Stomach smooth muscle (tissue), 2 donors: ENCODE results near the gene HAGHL.
"Not testable (repeated sequence)": the region's sequence is repeated elsewhere in the genome, so short reads cannot be mapped to it uniquely, and the experiment has no call there.

Experiments
- H3K27ac ChIP-seq: one replicate; pipeline ENCODE4 v1.7.0; 2013; ENCODE audit warnings: mild to moderate bottlenecking, low read length, inconsistent platforms
- H3K27me3 ChIP-seq, 2 donors: one replicate each; pipeline ENCODE4 v1.7.0; 2013; ENCODE audit warnings: low read length in 2 of 2; ENCODE audit not compliant: insufficient read depth in 2 of 2, control insufficient read depth in 1 of 2
- H3K36me3 ChIP-seq, 2 donors: one replicate each; pipeline ENCODE4 v1.7.0; 2013; ENCODE audit warnings: low read length in 2 of 2; ENCODE audit not compliant: control insufficient read depth in 2 of 2, insufficient read depth in 2 of 2
- H3K4me1 ChIP-seq: one replicate; pipeline ENCODE4 v1.7.0; 2013; ENCODE audit warnings: low read length; ENCODE audit not compliant: control insufficient read depth, insufficient read depth
- H3K4me3 ChIP-seq, 2 donors: one replicate each; pipeline ENCODE4 v1.7.0; 2013; ENCODE audit warnings: low read length in 2 of 2
- H3K9ac ChIP-seq, 2 donors: one replicate each; pipeline ENCODE4 v1.7.0; 2013; ENCODE audit warnings: low read length in 2 of 2, mild to moderate bottlenecking in 1 of 2
- H3K9me3 ChIP-seq, 2 donors: one replicate each; pipeline ENCODE4 v1.7.0; 2013; ENCODE audit warnings: low read length in 2 of 2; ENCODE audit not compliant: control insufficient read depth in 2 of 2
- donor health status: healthy.
- donor health status: Pancreatic carcinoma.

Gene HAGHL

DNA sequence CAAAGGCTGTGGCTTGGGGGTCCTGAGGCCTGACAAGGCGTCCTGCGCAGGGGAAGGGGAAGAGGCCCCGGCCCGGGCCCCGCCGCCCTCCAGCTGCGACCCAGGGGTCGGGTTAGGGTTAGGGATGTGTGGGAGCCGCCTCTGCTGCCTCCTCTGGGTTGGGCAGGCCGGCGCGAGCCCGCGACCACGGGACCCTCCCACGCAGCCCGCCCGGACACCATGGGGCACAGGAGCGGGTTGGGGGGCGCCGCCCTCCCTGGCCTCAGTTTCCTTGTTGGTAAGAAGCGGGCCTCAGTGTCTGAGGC lies 13.5 kb downstream of the HAGHL start:
- Histone ChIP-seq H3K9ac (peak overlapping the region; percentile 69 to 89), H3K27ac (no peak overlapping the region), H3K27me3 (no peaks in the 10 kb centered on the region), H3K4me3 (peak overlapping the region; percentile 60 to 84), H3K9me3 (no peaks in the 10 kb centered on the region), H3K36me3 (peaks cover 14 to 22% of the 10 kb centered on the region in 2 donors), H3K4me1 (peaks cover 15% of the 10 kb centered on the region)

DNA sequence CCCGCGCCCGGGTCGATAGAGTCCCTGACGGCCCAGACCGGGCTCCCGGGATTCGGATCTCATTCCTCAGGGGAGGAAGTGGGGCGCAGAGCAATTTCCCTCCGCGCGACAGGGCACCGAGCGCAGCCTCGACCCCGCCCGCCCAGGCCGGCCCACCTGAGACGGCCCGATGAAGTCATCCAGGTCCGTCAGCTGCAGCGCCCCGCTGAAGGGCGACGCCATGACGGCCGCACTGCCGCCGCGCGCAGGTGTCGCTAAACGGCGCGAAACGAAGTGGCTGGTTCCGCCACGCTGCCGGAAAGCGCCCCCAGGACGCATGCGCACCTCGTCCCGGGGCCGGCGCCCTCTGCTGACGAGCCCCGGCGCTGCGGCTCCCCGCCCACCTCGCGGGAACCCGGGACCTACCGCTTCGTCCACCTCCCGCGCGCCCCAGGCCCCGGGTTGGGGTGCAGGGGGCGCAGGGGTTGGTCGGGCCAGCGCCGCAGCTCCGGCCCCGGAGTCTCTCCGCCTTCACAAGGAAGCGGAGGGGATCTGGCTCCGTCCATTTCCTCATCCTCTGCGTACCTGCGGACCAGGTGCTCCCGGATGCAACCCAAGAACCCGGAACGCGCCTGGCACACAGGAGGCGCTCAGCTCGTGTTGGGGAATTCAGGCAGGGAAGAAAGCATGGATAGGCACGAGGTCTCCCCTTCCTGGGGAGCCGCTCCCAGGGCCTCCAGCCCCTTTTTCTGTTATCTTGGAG lies 14.0 kb downstream of the HAGHL start, which contains the start of gene CIAO3:
CIAO3 (minus strand) TSS at position 234 of the 742 bp plus-strand sequence; CDS start at position 222, 12 bp downstream.
- no peaks in the 10 kb centered on the region for H3K27me3 ChIP-seq
- no peak within 1 kb of the TSS for H3K27ac ChIP-seq
- no peaks in the 10 kb centered on the region for H3K9me3 ChIP-seq
- peak within 1 kb of the TSS; percentile 60 to 84 for H3K4me3 ChIP-seq
- H3K4me1 ChIP-seq = peaks cover 15% of the 10 kb centered on the region
- H3K9ac ChIP-seq = peak within 1 kb of the TSS; percentile 69 to 89
- peaks cover 11 to 17% of the 10 kb centered on the region in 2 donors for H3K36me3 ChIP-seq

DNA sequence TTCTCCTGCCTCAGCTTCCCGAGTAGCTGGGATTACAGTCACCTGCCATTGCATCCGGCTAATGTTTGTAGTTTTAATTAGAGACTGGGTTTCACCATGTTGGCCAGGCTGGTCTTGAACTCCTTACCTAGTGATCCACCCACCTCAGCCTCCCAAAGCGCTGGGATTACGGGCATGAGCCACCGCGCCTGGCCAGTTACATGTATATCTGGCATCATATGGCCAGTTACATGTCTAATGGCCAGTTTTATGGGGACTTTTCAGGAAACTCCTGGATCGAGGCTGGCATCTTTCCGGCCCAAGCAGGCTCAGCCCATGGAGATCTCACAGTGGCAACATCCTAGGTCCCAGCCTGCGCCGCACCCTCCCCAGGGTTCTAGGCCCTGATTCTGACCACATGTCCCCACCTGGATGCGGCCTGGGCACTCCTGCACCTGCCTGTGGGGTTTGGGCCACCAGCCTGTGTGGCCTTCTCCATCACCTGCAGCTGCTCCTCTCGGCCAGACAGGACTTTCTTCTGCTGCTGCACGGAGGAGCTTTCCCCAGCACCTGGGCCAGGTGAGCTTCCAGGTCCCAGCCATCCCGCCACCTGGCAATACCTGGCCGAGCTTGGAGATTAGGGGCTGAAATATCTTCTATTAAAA lies 15.2 kb downstream of the HAGHL start:
- no peak overlapping the region for H3K27ac ChIP-seq
- no peaks in the 10 kb centered on the region for H3K9me3 ChIP-seq
- H3K36me3 ChIP-seq = peaks cover 5 to 8% of the 10 kb centered on the region in 2 donors
- H3K4me3 ChIP-seq = no peak overlapping the region
- no peaks in the 10 kb centered on the region for H3K27me3 ChIP-seq
- H3K4me1 ChIP-seq = peaks cover 15% of the 10 kb centered on the region
- H3K9ac ChIP-seq = no peak overlapping the region

DNA sequence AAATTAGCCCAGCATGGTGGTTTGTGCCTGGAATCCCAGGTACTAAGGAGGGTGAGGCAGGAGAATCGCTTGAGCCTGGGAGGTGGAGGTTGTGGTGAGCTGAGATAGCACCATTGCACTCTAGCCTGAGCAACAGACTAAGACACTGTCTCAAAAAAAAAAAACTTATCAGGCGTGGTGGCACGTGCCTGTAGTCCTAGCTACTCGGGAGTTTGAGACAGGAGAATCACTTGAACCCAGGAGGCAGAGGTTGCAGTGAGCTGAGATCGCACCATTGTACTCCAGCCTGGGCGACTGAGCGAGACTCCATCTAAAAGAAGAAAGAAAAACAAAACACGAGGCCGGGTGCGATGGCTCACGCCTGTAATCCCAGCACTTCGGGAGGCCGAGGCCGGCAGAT lies 16.0 kb downstream of the HAGHL start:
- not testable (repeated sequence) for H3K27me3 ChIP-seq, H3K9ac ChIP-seq, H3K4me3 ChIP-seq, H3K36me3 ChIP-seq, H3K9me3 ChIP-seq, H3K27ac ChIP-seq
- peaks cover 15% of the 10 kb centered on the region for H3K4me1 ChIP-seq

DNA sequence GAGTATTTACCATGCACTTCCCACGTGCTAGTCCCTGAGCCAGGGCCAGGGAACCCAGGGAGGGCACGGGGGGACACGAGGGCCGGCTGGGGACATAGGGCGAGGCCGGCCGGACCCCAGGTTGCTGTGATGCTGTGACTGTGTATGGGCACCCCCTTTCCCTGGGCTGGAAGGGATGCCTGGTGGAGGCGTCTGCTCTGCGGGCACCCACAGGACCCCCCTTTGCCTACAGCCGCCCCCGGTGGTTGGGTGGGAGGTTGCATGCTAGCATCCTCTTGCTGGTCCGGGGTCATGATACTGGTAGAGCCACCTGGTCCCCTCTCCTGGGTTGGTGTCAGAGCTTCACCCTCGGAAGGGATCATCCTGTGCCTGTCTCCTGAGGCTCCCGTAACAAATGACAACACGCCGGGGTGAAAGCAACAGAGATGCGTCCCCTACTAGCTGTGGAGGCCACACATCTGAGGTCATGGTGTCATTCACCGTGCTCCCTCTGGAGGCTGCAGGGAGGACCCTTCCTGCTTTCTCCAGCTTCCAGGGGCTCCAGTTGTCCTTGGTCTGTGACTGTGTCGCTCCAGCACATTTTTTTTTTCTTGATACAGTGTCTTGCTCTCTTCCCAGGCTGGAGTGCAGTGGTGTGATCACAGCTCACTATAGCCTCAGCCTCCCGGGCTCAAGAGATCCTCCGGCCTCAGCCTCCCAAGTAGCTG lies 17.0 kb downstream of the HAGHL start:
- Histone ChIP-seq H3K4me1 (peaks cover 15% of the 10 kb centered on the region), H3K9me3 (no peaks in the 10 kb centered on the region), H3K36me3 (no peaks in the 10 kb centered on the region), H3K27ac (no peak overlapping the region), H3K9ac (no peak overlapping the region), H3K27me3 (no peaks in the 10 kb centered on the region), H3K4me3 (no peak overlapping the region)

DNA sequence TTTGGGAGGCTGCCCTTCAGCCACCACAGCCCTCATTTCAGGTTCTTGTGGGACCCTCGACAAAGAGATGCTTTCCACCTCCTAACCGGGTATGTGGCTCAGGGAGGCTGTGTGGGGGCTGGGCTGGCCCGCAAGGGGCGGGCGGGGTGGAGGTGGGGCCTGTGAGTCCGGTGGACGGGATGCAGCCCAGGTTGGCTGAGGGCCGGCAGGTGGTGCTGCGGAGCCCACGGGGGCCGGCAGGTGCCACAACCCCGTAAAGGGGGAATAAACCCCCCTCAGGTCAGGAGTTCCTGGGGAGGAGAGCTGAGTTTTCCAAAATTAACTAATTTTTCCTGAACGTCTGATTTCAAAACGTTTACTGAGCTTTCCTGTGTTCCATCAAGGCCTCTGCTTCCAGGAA lies 18.8 kb downstream of the HAGHL start:
- Histone ChIP-seq H3K9me3 (no peaks in the 10 kb centered on the region), H3K27me3 (no peaks in the 10 kb centered on the region), H3K27ac (no peak overlapping the region), H3K9ac (no peak overlapping the region), H3K36me3 (no peaks in the 10 kb centered on the region), H3K4me3 (no peak overlapping the region), H3K4me1 (peaks cover 4% of the 10 kb centered on the region)

DNA sequence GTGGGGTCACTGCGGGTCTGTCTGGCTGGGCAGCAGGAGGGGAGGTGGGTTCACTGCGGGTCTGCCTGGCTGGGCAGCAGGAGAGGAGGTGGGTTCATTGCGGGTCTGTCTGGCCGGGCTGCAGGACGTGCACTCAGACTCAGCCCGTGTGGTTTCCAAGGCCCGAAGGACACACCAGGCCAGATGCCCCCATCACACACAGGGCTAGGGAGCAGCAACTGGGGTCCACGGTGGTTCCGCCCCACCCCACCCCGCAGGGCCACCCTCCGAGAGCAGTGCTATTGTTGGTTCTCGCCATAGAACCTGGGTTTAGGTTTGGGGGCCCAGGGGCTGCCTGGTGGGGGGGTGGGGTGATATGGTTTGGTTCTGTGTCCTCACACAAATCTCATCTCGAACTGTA lies 19.7 kb downstream of the HAGHL start:
- H3K27ac ChIP-seq = no peak overlapping the region
- H3K4me1 ChIP-seq = no peaks in the 10 kb centered on the region
- H3K36me3 ChIP-seq = no peaks in the 10 kb centered on the region
- no peaks in the 10 kb centered on the region for H3K27me3 ChIP-seq
- H3K9ac ChIP-seq = no peak overlapping the region
- no peaks in the 10 kb centered on the region for H3K9me3 ChIP-seq
- no peak overlapping the region for H3K4me3 ChIP-seq

DNA sequence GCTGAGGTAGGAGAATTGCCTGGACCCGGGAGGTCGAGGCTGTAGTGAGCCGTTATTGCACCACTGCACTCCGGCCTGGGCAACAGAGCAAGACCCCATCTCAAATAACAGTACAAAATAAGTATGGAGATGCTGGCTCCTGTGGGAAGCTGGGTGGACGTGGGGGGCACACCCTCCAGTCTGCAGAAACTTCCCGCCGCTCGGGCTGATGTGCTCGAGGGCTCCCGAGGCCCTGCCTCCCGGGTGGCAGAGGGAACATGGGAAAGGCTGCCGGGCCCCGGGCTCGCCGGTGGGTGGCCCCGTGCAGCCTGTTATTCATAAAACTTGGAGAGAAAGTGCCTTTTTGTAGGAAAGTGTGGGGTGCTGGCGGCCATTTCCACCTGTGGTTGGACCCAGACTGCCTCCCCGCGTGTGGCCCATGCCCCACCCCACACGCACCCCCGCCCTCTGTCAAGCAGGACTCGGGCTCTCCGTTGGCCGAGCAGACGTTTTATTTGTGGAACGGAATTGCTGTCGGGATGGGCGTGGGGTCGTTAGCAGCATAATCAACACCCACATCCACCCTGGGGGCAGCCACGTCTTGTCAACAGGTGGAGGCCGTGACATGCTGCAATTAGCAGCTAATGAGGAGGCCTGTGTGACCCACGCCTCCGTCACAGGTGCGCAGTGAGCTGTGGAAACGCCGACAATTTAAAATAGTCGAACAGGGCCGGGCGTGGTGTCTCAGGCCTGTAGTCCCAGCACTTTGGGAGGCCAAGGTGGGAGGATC lies 21.3 kb downstream of the HAGHL start:
- Histone ChIP-seq H3K4me3 (no peak overlapping the region), H3K27me3 (no peaks in the 10 kb centered on the region), H3K9ac (no peak overlapping the region), H3K9me3 (no peaks in the 10 kb centered on the region), H3K36me3 (no peaks in the 10 kb centered on the region), H3K27ac (no peak overlapping the region), H3K4me1 (peaks cover 4% of the 10 kb centered on the region)

DNA sequence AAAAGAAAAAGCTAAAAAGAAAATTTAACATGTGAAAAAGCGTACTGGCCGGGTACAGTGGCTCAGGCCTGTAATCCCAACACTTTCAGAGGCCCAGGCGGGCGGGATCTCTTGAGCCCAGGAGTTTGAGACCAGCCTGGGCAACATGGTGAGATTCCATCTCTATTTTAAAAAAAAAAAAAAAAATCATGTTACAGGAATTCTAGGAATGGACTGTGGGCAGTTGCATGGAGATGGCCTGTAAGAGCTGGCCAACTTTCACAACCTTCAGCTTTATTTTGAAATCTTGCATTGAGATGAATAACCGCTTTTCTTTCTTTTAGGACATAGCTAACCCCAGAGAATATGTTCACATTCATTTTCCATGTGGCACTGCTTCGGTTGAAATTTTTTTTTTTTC lies 22.1 kb downstream of the HAGHL start:
- Histone ChIP-seq H3K4me1 (peaks cover 4% of the 10 kb centered on the region), H3K4me3 (no peak overlapping the region), H3K9me3 (no peaks in the 10 kb centered on the region), H3K36me3 (no peaks in the 10 kb centered on the region), H3K27ac (no peak overlapping the region), H3K27me3 (peaks cover 0 to 4% of the 10 kb centered on the region in 2 donors), H3K9ac (no peak overlapping the region)

DNA sequence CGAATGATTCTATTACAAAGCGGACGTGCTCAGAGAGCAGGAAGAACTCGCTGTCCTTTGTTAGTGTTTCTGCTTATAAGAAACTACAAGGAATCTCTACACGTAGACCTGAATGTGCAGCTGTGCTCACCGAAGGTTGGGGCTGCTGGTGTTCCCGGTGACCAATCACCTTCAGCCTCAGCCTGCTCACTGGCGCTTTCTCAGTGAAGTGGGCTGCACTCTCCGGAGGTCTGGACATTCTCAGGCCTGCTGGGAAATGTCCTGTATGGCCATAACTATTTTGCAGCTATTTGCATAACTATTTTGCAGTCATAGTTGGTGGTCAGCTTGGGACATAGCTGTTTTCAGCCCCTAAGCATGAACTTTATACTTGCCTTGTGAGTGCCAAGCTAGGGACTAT lies 23.6 kb downstream of the HAGHL start:
- Histone ChIP-seq H3K27me3 (peaks cover 0 to 4% of the 10 kb centered on the region in 2 donors), H3K9ac (no peak overlapping the region), H3K27ac (peak overlapping the region; percentile 18), H3K9me3 (no peaks in the 10 kb centered on the region), H3K36me3 (no peaks in the 10 kb centered on the region), H3K4me3 (no peak overlapping the region), H3K4me1 (peaks cover 4% of the 10 kb centered on the region)
